ENCODE measurements around the gene SLC40A1. TPM values are rescaled to one million over a fixed set of nuclear protein-coding genes. Genes with fewer than 3 reads are reported as not detected.

SLC40A1 gene
- total RNA-seq, 1 donor, result 10.9 TPM

GRCh38 chr2:189511210-189511959 lies 69.2 kb downstream of the SLC40A1 start:
- Histone ChIP-seq H3K27ac (ENCODE audit: low read depth, low read length) (no peak overlapping the region), H3K4me3 (ENCODE audit: insufficient read depth, low read length) (no peak overlapping the region), H3K36me3 (ENCODE audit: insufficient read depth, low read length) (no peaks in the 10 kb centered on the region), H3K4me1 (ENCODE audit: insufficient read depth, low read length) (no peaks in the 10 kb centered on the region), H3K27me3 (ENCODE audit: insufficient read depth, low read length) (no peaks in the 10 kb centered on the region), H3K9me3 (ENCODE audit: low read depth, low read length) (no peaks in the 10 kb centered on the region), H4K20me1 (ENCODE audit: insufficient read depth, low read length) (no peaks in the 10 kb centered on the region), H2AFZ (ENCODE audit: low read length) (no peak overlapping the region), H3K4me2 (ENCODE audit: insufficient read depth, low read length) (no peak overlapping the region), H3K79me2 (ENCODE audit: insufficient read depth, low read length) (no peaks in the 10 kb centered on the region)
- no peak for DNase-seq (ENCODE audit: insufficient read length, low spot score, missing footprints)
- TF ChIP-seq CTCF (IDR thresholded peaks at IDR 0.05; ENCODE audit: extremely low read depth, low read depth, low read length), result no peak

Other genes with a start within 250 kb of the SLC40A1 start
- gene WDR75, start 139.3 kb downstream of the SLC40A1 start, total RNA-seq, result 36.2 and 37.7 TPM in 2 replicates
- gene ASNSD1, start 80.7 kb upstream of the SLC40A1 start, total RNA-seq, result 79.0 and 81.8 TPM in 2 replicates
- gene ANKAR, start 93.9 kb upstream of the SLC40A1 start, total RNA-seq, result 14.1 TPM in 2 replicates
- gene OSGEPL1, start 182.0 kb upstream of the SLC40A1 start, total RNA-seq, result 7.2 and 9.4 TPM in 2 replicates
- gene ORMDL1, start 203.6 kb upstream of the SLC40A1 start, total RNA-seq, result 42.3 and 46.3 TPM in 2 replicates
- 29.3 and 30.6 TPM in 2 replicates for gene PMS1, start 203.7 kb upstream of the SLC40A1 start, total RNA-seq